Measurements from ENCODE around the gene MYLK4.

Gene MYLK4

DNA sequence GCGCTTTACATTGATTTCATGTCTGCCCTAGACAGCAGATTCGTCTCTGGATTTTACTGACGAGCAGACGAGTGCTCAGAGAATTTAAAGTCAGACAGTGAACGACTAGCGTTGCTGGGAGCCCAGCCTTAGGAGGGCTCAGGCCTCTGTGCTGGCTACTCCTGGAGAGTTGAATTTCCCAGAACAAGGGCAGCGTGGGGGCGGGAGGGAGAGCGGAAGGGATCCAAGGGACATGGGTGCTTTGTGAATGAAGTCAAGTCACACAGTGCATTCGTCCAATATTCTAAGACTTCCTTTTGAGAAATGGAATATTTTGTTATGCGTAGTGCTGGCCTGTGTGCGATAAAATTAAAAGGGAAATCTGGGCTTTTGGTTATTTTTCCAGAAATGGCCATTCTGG, 126.5 kb downstream of the MYLK4 start:
- DNase-seq: no peak

DNA sequence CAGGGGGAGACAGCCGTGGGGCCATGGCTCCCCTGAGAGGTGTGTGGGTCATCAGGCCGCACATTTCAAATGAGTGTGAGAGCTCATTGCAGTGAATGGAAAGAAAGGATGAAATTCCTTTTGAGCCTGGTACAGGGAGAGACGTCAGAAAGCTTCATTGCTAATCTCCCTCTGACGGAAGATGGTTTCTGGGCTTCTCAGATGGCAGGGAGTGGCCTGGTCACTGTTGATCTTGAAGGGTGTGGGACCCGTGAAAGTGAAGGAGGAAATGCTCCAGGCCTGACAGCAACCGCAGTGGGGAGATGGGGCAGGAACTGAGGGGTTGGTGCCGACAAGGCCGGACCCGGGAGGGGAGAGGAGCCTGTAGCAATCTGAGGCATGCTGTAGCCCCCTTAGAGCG, 127.4 kb downstream of the MYLK4 start:
- no peak for DNase-seq

DNA sequence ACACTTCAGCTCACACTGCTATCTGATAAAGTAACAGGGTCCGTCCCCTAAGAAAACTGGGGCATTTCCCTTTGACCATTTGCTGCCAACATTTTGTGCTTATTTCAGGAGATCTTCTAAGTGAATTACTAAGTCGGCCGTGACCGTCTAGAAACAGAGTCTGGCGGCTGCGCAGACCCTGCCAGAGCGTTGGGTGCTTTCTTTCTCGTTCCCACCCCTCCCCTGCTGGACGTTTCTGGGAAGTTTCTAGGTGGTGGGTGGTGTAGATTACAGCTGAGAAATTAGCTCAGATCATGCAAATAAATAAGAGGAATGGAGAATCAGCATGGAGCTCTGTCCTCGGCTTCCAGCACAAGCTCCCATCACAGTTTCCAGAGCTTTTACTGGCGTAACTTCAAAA, 128.1 kb downstream of the MYLK4 start:
- no peak for DNase-seq

DNA sequence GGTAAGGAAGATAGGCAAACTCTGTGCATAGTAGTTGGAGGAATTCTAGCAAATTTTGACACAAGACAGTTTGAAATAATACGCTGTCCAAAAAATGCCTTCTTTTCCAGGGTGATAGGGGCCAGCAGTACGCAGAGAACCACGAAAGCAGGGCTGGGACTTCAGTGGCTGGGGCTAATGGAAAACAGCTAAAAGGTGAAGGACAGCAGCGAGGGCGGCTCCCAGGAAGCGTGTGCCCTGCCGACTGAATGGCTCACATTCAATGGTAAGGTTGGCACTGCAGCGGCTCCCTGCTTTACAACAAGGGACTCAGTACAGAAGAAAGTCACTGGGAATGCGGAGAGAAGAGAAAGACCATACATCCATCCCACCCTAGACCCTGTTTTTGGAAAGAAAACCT, 131.1 kb downstream of the MYLK4 start:
- DNase-seq: no peak

DNA sequence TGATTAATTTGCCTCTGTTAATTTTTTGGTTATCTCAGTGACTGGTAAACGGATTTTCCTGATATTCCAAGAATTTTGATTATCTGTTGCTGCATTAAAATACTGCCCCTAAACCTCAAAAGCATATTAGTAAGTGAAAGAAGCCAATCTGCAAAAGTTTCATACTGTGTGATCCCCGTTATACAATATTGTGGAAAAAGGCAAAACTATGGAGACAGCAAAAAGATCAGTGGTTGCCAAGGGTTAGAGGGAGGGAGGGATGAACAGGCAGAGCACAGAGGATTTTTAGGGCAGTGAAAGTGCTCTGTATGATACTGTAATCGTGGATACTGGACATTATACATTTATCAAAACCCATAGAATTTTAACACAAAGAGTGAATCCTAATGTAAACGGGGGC, 133.0 kb downstream of the MYLK4 start:
- DNase-seq: no peak

DNA sequence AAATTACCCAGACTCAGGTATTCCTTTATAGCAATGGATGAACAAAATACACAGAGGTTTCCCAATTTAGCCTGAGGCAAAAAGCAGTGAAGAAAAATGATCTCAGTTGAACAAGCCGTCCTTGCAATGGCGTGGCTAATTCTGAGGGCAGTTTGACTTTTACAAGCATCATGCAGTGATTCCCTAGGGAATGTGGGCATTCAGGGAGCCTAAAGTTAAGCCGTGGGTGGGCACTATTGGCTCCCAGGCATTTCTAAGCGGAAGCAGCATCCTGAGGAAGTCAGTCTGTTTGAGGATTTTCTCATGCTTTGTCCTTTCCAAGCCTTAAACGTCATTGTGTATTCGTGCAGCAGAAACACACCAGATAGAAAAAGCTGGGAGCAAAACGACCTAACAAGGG, 133.9 kb downstream of the MYLK4 start:
- no peak for DNase-seq

DNA sequence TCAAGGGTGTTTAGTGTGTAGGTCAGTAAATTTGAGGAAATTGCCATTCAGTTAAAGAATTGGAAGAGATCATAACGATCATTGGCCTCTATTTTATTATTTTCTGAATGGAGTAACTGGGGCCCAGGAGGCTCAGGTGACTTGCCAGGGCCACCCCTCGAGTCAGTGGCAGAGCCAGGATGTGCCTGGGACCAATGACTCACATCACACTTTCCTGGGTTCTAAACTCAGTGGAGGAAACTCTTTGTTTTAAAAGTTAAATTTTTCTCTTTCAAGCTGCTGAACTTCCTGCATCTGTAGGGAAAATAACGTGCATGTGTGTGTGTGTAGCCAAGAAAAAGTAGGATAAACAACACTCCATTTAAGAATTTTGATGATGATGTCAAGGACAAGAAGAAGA, 135.5 kb downstream of the MYLK4 start:
- no peak for DNase-seq

DNA sequence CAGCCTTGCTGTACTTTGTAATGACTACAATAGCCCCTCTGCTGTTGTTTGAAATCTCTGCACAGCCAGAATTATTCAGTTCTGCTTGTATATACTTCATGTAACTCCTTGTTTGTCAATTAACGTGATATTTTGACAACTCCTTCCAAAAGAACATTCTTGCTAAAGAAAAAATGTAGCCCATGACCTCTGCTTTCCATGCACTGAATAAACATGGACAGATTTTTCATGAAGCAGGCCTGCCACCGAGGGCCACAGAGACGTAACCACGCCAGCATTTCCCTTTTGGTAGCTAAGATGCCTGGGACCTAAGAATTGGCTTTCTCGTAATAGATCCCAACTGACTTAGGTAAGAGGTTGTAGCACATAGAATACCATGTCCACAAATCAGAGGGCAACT, 135.9 kb downstream of the MYLK4 start:
- DNase-seq: no peak

DNA sequence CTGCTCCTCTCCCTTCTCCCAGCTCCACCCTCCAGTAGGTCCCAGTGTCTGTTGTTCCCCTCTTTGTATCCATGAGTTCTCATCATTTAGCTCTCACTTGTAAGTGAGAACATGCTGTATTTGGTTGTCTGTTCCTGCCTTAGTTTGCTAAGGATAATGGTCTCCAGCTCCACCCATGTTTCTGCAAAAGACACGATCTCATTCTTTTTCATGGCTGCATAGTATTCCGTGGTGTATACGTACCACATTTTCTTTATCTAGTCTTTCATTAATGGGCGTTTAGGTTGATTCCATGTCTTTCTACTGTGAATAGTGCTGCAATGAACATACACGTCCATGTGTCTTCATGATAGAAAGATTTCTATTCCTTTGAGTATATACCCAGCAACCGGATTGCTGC, 136.6 kb downstream of the MYLK4 start:
- DNase-seq: no peak
